Stimulated activated CD4-positive, alpha-beta T cell treated with anti-CD3 and anti-CD28 coated beads, Interleukin-12 subunit alpha, Interleukin-12 subunit beta, amount 100 ng/mL, for 48 hours (primary cell): Measurements from ENCODE around the gene GSG1L.

Source experiments
- DNase-seq, 3 donors: peaks; one replicate each; pipeline ENCODE4 v3.0.0-alpha.2; 2020; ENCODE audit warnings: low read depth in 2 of 3, low spot score in 1 of 3

GSG1L gene

GRCh38 chr16:28067604-28068379, 4.3 kb upstream of the GSG1L start:
- DNase-seq = no peak

- no peak for DNase-seq
Observed at GRCh38 chr16:28064706-28065249, 1.3 kb upstream of the GSG1L start.

- DNase-seq = no peak
Observed at GRCh38 chr16:28064150-28064549, 636 bp upstream of the GSG1L start.

GRCh38 chr16:28062847-28063521, 530 bp downstream of the GSG1L start:
- no peak for DNase-seq

- DNase-seq = no peak
Observed at GRCh38 chr16:28062261-28062846, 1.2 kb downstream of the GSG1L start.

GRCh38 chr16:28061352-28062101, 2.0 kb downstream of the GSG1L start:
- DNase-seq = no peak

- DNase-seq = no peak
Observed at GRCh38 chr16:28059841-28060575, 3.5 kb downstream of the GSG1L start.

GRCh38 chr16:28058839-28059589, 4.5 kb downstream of the GSG1L start:
- no peak for DNase-seq

- no peak for DNase-seq
Observed at GRCh38 chr16:28057949-28058348, 5.6 kb downstream of the GSG1L start.

GRCh38 chr16:28053461-28053860, 10.1 kb downstream of the GSG1L start:
- DNase-seq = no peak

GRCh38 chr16:28052274-28053128, 11.0 kb downstream of the GSG1L start:
- no peak for DNase-seq

GRCh38 chr16:28051486-28051885, 12.0 kb downstream of the GSG1L start:
- no peak for DNase-seq

- no peak for DNase-seq
Observed at GRCh38 chr16:28042811-28043210, 20.7 kb downstream of the GSG1L start.

- DNase-seq = no peak
Observed at GRCh38 chr16:28041615-28042014, 21.9 kb downstream of the GSG1L start.

GRCh38 chr16:28040039-28040438, 23.5 kb downstream of the GSG1L start:
- no peak for DNase-seq

GRCh38 chr16:28039493-28039892, 24.0 kb downstream of the GSG1L start:
- DNase-seq = no peak

GRCh38 chr16:28038409-28038808, 25.1 kb downstream of the GSG1L start:
- DNase-seq = no peak

GRCh38 chr16:28035866-28036393, 27.6 kb downstream of the GSG1L start:
- no peak for DNase-seq

GRCh38 chr16:28033870-28034269, 29.6 kb downstream of the GSG1L start:
- DNase-seq = no peak
